ENCODE data around the gene FAAP20.

FAAP20 gene

GRCh38 chr1:2231532-2232254 is 37.1 kb upstream of the FAAP20 start:
- H2AFZ ChIP-seq (ENCODE audit: low read length) = no peak overlapping the region
- no peak for DNase-seq (ENCODE audit: low spot score)
- H3K18ac ChIP-seq (ENCODE audit: low read length) = peak overlapping the region; percentile 41
- no peak overlapping the region for H2BK12ac ChIP-seq (ENCODE audit: low read length)
- no peak overlapping the region for H2BK5ac ChIP-seq (ENCODE audit: low read length)
- peaks cover 30% of the 10 kb centered on the region for H3K79me1 ChIP-seq (ENCODE audit: low read depth, low read length)
- no peak overlapping the region for H4K91ac ChIP-seq (ENCODE audit: low read depth, low read length, poor library complexity)
- H3K4me3 ChIP-seq (ENCODE audit: low read length in 2 of 2) = peak overlapping the region; percentile 0 to 69
- no peaks in the 10 kb centered on the region for H3K9me3 ChIP-seq (replicated peaks in 1 of 2; ENCODE audit: control insufficient read depth in 2 of 2, insufficient read depth in 1 of 2, low read depth in 1 of 2, low read length in 2 of 2)
- H2BK120ac ChIP-seq (ENCODE audit: low read depth, low read length) = no peak overlapping the region
- H3K36me3 ChIP-seq (replicated peaks in 1 of 2; ENCODE audit: control insufficient read depth in 2 of 2, insufficient read depth in 2 of 2, low read length in 2 of 2) = peaks cover 0 to 39% of the 10 kb centered on the region in 2 donors
- H4K8ac ChIP-seq (ENCODE audit: low read depth, low read length) = no peak overlapping the region
- H2AK5ac ChIP-seq (ENCODE audit: low read depth, low read length) = no peak overlapping the region
- H3K23ac ChIP-seq (ENCODE audit: low read depth, low read length, poor library complexity) = peak overlapping the region; percentile 90
- peaks cover 0 to 1% (median 0%) of the 10 kb centered on the region in 3 experiments for H3K27me3 ChIP-seq (ENCODE audit: control insufficient read depth in 3 of 3, insufficient read depth in 3 of 3, low read depth in 1 of 3, low read length in 3 of 3)
- H3K4me2 ChIP-seq (ENCODE audit: insufficient read depth, low read length, poor library complexity, severe bottlenecking) = peak overlapping the region; percentile 97
- H3K27ac ChIP-seq (replicated peaks; ENCODE audit: low read length) = no peak overlapping the region
- peak overlapping the region; percentile 56 for H3K14ac ChIP-seq (ENCODE audit: low read length)
- WGBS, 2 donors (ENCODE audit: extremely low coverage in 2 of 2, insufficient read length in 2 of 2, insufficient replicate concordance in 1 of 2) = no CpG with 5 or more reads among the region's 26 CpGs
- peak overlapping the region; percentile 81 for H3K9ac ChIP-seq (ENCODE audit: low read depth, low read length, poor library complexity)
- H2BK15ac ChIP-seq (ENCODE audit: low read length) = peak overlapping the region; percentile 20
- H3K4ac ChIP-seq (ENCODE audit: low read length) = no peak overlapping the region
- peaks cover 34 to 38% of the 10 kb centered on the region in 2 donors for H3K4me1 ChIP-seq (ENCODE audit: control insufficient read depth in 2 of 2, insufficient read depth in 1 of 2, low read depth in 1 of 2, low read length in 2 of 2)

- peak overlapping the region; percentile 32 for H3K23ac ChIP-seq (ENCODE audit: low read depth, low read length, poor library complexity)
- H3K36me3 ChIP-seq (replicated peaks in 1 of 2; ENCODE audit: control insufficient read depth in 2 of 2, insufficient read depth in 2 of 2, low read length in 2 of 2) = peaks cover 0 to 35% of the 10 kb centered on the region in 2 donors
- no peak for DNase-seq (ENCODE audit: low spot score)
- H4K8ac ChIP-seq (ENCODE audit: low read depth, low read length) = no peak overlapping the region
- peaks cover 37 to 43% of the 10 kb centered on the region in 2 donors for H3K4me1 ChIP-seq (ENCODE audit: control insufficient read depth in 2 of 2, insufficient read depth in 1 of 2, low read depth in 1 of 2, low read length in 2 of 2)
- H2BK5ac ChIP-seq (ENCODE audit: low read length) = peak overlapping the region; percentile 57
- no peak overlapping the region for H2BK12ac ChIP-seq (ENCODE audit: low read length)
- no peak overlapping the region for H3K4ac ChIP-seq (ENCODE audit: low read length)
- peaks cover 31% of the 10 kb centered on the region for H3K79me1 ChIP-seq (ENCODE audit: low read depth, low read length)
- H3K9ac ChIP-seq (ENCODE audit: low read depth, low read length, poor library complexity) = peak overlapping the region; percentile 81
- H3K27me3 ChIP-seq (ENCODE audit: control insufficient read depth in 3 of 3, insufficient read depth in 3 of 3, low read depth in 1 of 3, low read length in 3 of 3) = peaks cover 0 to 8% (median 0%) of the 10 kb centered on the region in 3 experiments
- H2BK15ac ChIP-seq (ENCODE audit: low read length) = no peak overlapping the region
- H3K9me3 ChIP-seq (replicated peaks in 1 of 2; ENCODE audit: control insufficient read depth in 2 of 2, insufficient read depth in 1 of 2, low read depth in 1 of 2, low read length in 2 of 2) = no peaks in the 10 kb centered on the region
- no peak overlapping the region for H3K14ac ChIP-seq (ENCODE audit: low read length)
- no peak overlapping the region for H4K91ac ChIP-seq (ENCODE audit: low read depth, low read length, poor library complexity)
- H2AFZ ChIP-seq (ENCODE audit: low read length) = no peak overlapping the region
- H3K18ac ChIP-seq (ENCODE audit: low read length) = peak overlapping the region; percentile 81
- peak overlapping the region; percentile 97 for H3K4me2 ChIP-seq (ENCODE audit: insufficient read depth, low read length, poor library complexity, severe bottlenecking)
- WGBS, 2 donors (ENCODE audit: extremely low coverage in 2 of 2, insufficient read length in 2 of 2, insufficient replicate concordance in 1 of 2) = no CpG with 5 or more reads among the region's 30 CpGs
- no peak overlapping the region for H3K27ac ChIP-seq (replicated peaks; ENCODE audit: low read length)
- H2BK120ac ChIP-seq (ENCODE audit: low read depth, low read length) = no peak overlapping the region
- peak overlapping the region; percentile 69 to 74 for H3K4me3 ChIP-seq (ENCODE audit: low read length in 2 of 2)
- H2AK5ac ChIP-seq (ENCODE audit: low read depth, low read length) = peak overlapping the region; percentile 64
Measured at GRCh38 chr1:2230781-2231531, 36.4 kb upstream of the FAAP20 start.

DNA sequence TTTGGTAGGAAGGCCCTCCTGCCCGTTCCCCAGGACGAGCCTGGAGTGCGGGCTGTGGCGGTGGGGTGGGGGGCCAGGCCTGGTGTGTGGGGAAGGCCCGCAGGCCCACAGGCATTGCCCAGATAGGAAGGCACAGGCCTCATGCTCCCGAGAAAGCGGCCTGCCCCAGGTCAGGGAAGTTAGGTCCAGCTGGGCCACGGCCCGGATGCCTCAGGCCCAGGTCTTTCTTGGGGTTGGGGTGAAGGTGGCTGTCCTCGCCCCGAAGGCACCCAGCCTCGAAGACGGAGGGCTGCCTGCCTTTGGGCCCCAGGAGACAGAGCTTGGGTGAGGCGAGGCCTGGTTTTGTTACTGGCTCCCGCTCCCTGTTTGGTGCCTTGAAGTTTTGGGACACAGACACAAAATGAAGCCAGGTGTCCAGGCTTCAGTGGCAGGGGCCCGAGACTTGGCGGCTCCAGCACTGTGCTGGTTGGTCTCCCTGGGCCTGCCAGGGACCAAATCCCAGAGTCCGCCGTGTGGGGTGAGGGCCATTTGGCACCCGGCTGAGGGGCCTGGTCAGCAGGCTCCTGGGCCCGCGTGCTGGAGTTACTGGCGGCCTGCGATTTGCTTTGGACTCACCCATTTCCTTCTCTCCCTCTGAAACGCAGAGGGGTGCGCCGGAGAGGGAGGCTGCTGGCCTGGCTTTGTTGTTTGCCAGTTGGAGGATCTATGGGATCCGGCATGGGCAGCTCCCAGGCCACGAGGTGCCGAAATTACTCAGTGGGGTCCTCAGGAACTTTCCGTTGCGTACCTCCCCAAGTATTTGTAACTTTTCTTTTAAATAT is 35.5 kb upstream of the FAAP20 start:
- H3K18ac ChIP-seq (ENCODE audit: low read length) = peak overlapping the region; percentile 91
- no peak overlapping the region for H2BK120ac ChIP-seq (ENCODE audit: low read depth, low read length)
- DNase-seq (ENCODE audit: low spot score) = no peak
- H2BK15ac ChIP-seq (ENCODE audit: low read length) = peak overlapping the region; percentile 49
- no peak overlapping the region for H2AFZ ChIP-seq (ENCODE audit: low read length)
- no CpG with 5 or more reads among the region's 32 CpGs for WGBS, 2 donors (ENCODE audit: extremely low coverage in 2 of 2, insufficient read length in 2 of 2, insufficient replicate concordance in 1 of 2)
- H3K79me1 ChIP-seq (ENCODE audit: low read depth, low read length) = peaks cover 29% of the 10 kb centered on the region
- H3K27me3 ChIP-seq (ENCODE audit: control insufficient read depth in 3 of 3, insufficient read depth in 3 of 3, low read depth in 1 of 3, low read length in 3 of 3) = peaks cover 0 to 8% (median 0%) of the 10 kb centered on the region in 3 experiments
- no peak overlapping the region for H3K27ac ChIP-seq (replicated peaks; ENCODE audit: low read length)
- no peak overlapping the region for H4K8ac ChIP-seq (ENCODE audit: low read depth, low read length)
- peak overlapping the region; percentile 100 for H3K9ac ChIP-seq (ENCODE audit: low read depth, low read length, poor library complexity)
- peak overlapping the region; percentile 69 to 96 for H3K4me3 ChIP-seq (ENCODE audit: low read length in 2 of 2)
- H3K4ac ChIP-seq (ENCODE audit: low read length) = peak overlapping the region; percentile 41
- H3K14ac ChIP-seq (ENCODE audit: low read length) = no peak overlapping the region
- H2BK5ac ChIP-seq (ENCODE audit: low read length) = peak overlapping the region; percentile 95
- H3K9me3 ChIP-seq (replicated peaks in 1 of 2; ENCODE audit: control insufficient read depth in 2 of 2, insufficient read depth in 1 of 2, low read depth in 1 of 2, low read length in 2 of 2) = no peaks in the 10 kb centered on the region
- peak overlapping the region; percentile 97 for H3K4me2 ChIP-seq (ENCODE audit: insufficient read depth, low read length, poor library complexity, severe bottlenecking)
- H2AK5ac ChIP-seq (ENCODE audit: low read depth, low read length) = no peak overlapping the region
- H3K36me3 ChIP-seq (replicated peaks in 1 of 2; ENCODE audit: control insufficient read depth in 2 of 2, insufficient read depth in 2 of 2, low read length in 2 of 2) = peaks cover 0 to 30% of the 10 kb centered on the region in 2 donors
- no peak overlapping the region for H2BK12ac ChIP-seq (ENCODE audit: low read length)
- peaks cover 35 to 41% of the 10 kb centered on the region in 2 donors for H3K4me1 ChIP-seq (ENCODE audit: control insufficient read depth in 2 of 2, insufficient read depth in 1 of 2, low read depth in 1 of 2, low read length in 2 of 2)
- peak overlapping the region; percentile 99 for H3K23ac ChIP-seq (ENCODE audit: low read depth, low read length, poor library complexity)
- H4K91ac ChIP-seq (ENCODE audit: low read depth, low read length, poor library complexity) = no peak overlapping the region
